Activated CD8-positive, alpha-beta memory T cell treated with anti-CD3 and anti-CD28 coated beads for 36 hours (primary cell): Measurements from ENCODE around the gene MAML2. TPM values are rescaled to one million over a fixed set of nuclear protein-coding genes. Genes with fewer than 3 reads are reported as not detected.

Experiments used
- CTCF ChIA-PET: fragments of 350-600 bp; sonication (Branson Sonifier 250); formaldehyde crosslinking; loops from one replicate; lab custom pipeline; 2021; ENCODE audit warnings: antibody characterized with exemption; lab: Charles Lee
- POLR2A ChIA-PET: fragments of 350-600 bp; sonication (Branson Sonifier 250); formaldehyde crosslinking; loops from one replicate; lab custom pipeline; 2021; ENCODE audit warnings: antibody characterized with exemption; lab: Charles Lee
- total RNA-seq, 2 experiments: library from RNA; stranded (reverse); gene quantifications; one replicate each; pipeline ENCODE4 v1.2.3, GENCODE V29; 2021

The MAML2 gene
- total RNA-seq, 2 experiments from 2014 or later, result 15.6 to 16.4 TPM

- CTCF ChIA-PET, result no interaction called here
Observed at GRCh38 chr11:96026310-96026709, 316.7 kb downstream of the MAML2 start.

GRCh38 chr11:96024666-96025065 lies 318.3 kb downstream of the MAML2 start:
- CTCF ChIA-PET, result no interaction called here

More at GRCh38 chr11:96026310-96026709, 316.7 kb downstream of the MAML2 start:
- POLR2A ChIA-PET, result no interaction called here

DNA sequence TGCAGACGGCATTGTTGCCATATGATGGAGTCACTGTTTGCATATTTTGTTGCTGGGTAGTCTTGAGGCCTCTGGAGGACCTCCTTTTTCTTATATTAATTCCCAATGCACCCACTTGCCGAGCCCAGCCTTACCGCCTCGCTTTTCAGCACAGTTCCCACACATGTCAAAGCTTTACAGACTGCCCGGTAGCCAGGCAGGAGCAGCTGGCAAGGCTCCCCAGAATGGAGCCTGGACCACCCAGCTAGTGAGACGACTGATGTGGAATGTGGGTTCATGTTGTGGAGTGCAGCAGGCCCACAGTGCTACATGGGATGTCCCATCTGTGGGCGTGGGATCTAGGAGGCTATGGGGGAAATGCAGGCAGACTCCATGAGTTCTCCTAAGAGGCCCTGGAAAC lies 319.7 kb downstream of the MAML2 start:
- ChIA-PET CTCF (no interaction called here), POLR2A (no interaction called here)

More at GRCh38 chr11:96024666-96025065, 318.3 kb downstream of the MAML2 start:
- POLR2A ChIA-PET, result no interaction called here

DNA sequence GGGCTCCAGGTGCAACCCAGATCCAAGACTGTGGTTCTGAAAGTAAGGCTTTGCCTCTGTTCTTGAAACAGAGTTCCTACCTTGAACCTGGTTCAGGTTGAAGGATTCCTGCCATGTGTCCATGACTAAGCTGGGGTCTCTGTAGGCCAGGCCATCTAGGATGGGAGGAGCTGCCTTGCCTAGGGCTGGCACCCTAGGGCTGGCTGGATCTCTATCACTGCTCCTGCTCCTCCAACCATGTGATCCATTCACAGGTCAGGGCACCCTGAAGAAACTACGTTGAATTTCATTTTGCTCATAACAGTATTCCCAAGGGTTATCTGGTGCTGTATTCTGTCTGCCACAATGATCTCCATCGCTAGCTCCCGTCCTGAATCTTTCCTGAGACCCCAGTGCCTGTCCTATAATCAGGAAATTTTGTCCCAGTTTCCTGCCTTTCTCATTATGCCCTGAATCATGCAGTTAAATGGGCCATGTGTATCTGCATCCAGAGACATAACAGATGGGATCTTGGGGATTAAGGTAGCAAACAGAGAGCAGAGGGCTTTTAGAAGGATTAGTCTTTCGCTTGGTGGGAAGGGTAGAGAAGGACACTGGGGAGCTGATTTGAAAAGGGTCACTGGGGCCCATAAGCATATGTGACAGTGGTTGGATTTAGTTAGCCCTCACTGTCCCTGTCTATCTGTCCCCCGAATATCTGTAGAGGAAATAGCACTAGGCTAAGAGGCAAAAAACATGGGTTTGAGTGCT lies 320.9 kb downstream of the MAML2 start:
- POLR2A ChIA-PET, result no interaction called here
- CTCF ChIA-PET, result no interaction called here

- ChIA-PET POLR2A (no interaction called here), CTCF (interaction anchor here (1.1 to 1.3 kb wide), 2 partner anchors 266 to 321 kb away, joined by 3 read pairs; no protein-coding TSS in a partner anchor)
Observed at GRCh38 chr11:96019810-96020747, 322.9 kb downstream of the MAML2 start.

DNA sequence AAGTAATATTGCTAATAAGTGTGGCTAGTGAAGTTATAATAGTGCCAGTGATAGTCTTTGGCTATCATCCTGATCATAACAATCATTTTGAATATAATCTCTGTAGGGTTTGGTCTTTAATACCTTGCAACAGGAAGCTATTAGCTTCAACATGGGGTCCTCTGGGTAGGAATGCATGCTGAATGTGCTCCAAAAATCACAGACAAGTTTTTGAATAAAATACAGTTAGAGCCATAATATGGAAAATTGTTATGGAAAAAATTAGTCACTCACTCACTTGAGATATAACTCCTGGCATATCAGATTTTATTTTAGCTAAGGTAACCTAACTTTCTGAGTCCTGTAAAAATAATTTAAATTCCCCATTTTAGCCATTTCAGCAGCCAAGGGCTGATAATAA lies 323.7 kb downstream of the MAML2 start:
- POLR2A ChIA-PET, result no interaction called here
- CTCF ChIA-PET, result interaction anchor here (1.1 kb wide), 1 partner anchor 322 kb away, joined by 3 read pairs; no protein-coding TSS in a partner anchor

DNA sequence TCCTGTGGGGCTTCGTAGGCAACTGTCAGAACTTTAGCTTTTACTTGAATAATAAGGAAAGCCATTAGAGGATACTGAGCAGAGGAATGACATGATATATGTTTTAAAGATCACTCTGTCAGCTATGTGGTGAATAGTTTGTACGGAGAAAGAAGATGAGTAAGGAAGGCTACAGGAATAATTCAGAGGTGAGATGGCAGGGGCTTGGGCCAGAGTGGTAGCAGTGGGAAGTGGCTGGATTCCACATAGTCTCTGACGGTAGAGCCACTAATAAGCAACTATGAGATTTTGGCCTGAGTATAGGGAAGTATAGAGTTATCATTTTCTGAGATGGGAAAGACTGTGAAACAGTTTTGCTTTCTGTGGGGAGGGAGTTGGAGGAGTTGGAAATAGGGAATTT lies 325.1 kb downstream of the MAML2 start:
- POLR2A ChIA-PET, result no interaction called here

GRCh38 chr11:96016978-96017502 lies 326.0 kb downstream of the MAML2 start:
- POLR2A ChIA-PET, result no interaction called here

More for the DNA sequence above, 325.1 kb downstream of the MAML2 start:
- CTCF ChIA-PET, result no interaction called here

GRCh38 chr11:96015906-96016565 lies 327.0 kb downstream of the MAML2 start:
- CTCF ChIA-PET, result no interaction called here
- POLR2A ChIA-PET, result interaction anchor here (0.6 kb wide), 2 partner anchors 41 to 373 kb away, joined by 3 read pairs; partner anchors contain the start of gene CCDC82

More at GRCh38 chr11:96016978-96017502, 326.0 kb downstream of the MAML2 start:
- CTCF ChIA-PET, result no interaction called here

DNA sequence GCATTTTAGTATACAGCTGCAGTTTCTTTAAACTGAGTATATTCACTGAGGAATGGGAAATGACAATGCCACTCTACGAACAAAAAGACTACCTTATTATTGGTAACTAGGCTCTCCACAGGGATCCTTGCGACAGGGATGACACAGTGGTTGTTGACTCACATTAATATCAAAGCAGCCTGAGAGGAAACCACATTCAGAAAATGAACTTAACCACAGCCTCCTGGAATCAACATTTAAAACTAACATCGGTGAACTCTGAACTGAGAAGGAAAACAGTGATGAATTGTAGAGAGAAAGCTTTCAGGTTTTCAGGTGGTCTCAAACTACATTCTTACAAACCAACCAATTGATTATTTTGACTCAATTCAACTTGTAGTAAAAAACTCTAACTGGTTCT lies 328.8 kb downstream of the MAML2 start:
- ChIA-PET POLR2A (no interaction called here), CTCF (interaction anchor here (1.3 kb wide), 1 partner anchor 42 kb away, joined by 3 read pairs; no protein-coding TSS in a partner anchor)

- ChIA-PET POLR2A (interaction anchor here (0.6 kb wide), 1 partner anchor 38 kb away, joined by 3 read pairs; no protein-coding TSS in a partner anchor), CTCF (interaction anchor here (1.3 kb wide), 1 partner anchor 42 kb away, joined by 3 read pairs; no protein-coding TSS in a partner anchor)
Observed at GRCh38 chr11:96013461-96014213, 329.4 kb downstream of the MAML2 start.

- ChIA-PET POLR2A (no interaction called here), CTCF (no interaction called here)
Observed at GRCh38 chr11:96012086-96012824, 330.7 kb downstream of the MAML2 start.

GRCh38 chr11:96010683-96011082 lies 332.3 kb downstream of the MAML2 start:
- POLR2A ChIA-PET, result no interaction called here
- CTCF ChIA-PET, result no interaction called here

GRCh38 chr11:96008161-96008720 lies 334.8 kb downstream of the MAML2 start:
- CTCF ChIA-PET, result no interaction called here
- POLR2A ChIA-PET, result no interaction called here

DNA sequence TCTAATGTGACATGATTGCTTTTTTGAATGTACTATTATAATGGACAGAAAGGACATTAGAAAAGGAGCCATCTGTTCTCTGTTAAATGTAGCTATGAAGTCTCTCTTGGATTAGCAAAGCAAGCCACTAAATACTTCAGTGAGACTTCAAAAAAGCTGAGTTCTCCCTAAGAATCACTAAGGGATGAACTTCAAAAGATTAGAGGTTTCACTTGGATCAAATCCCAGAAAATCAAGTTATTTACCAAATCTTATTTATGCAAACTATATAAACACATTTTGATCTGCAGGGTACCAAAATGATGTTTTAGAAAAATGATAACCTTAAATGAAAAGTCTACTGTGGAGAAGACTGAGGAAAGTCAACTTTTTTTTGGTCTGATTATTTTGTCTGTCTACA lies 337.0 kb downstream of the MAML2 start:
- POLR2A ChIA-PET, result no interaction called here
- CTCF ChIA-PET, result no interaction called here

GRCh38 chr11:96004862-96005261 lies 338.1 kb downstream of the MAML2 start:
- ChIA-PET CTCF (no interaction called here), POLR2A (no interaction called here)

DNA sequence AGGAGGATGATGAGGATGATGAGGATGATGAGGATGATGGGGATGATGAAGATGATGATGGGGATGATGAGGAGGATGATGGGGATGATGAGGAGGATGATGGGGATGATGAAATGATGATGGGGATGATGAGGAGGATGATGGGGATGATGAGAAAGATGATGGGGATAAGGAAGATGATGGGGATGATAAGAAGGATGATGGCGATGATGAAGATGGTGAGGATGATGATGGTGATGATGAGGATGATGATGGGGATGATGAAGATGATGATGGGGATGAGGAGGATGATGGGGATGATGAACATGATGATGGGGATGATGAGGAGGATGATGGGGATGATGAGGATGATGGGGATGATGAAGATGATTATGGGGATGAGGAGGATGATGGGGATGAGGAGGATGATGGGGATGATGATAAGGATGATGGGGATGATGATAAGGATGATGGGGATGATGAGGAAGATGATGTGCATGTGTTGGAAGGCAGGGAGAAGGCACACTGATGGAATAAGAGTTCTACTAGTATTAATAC lies 340.2 kb downstream of the MAML2 start:
- ChIA-PET CTCF (no interaction called here), POLR2A (no interaction called here)
